ENCODE data around the gene IL31. TPM values are rescaled to one million over a fixed set of nuclear protein-coding genes. Genes with fewer than 3 reads are reported as not detected.
"Not testable (repeated sequence)": the region's sequence is repeated elsewhere in the genome, so short reads cannot be mapped to it uniquely, and the experiment has no call there.

IL31 gene
- total RNA-seq, 6 experiments from 2014 or later, result not detected

GRCh38 chr12:122184517-122184916, 10.5 kb upstream of the IL31 start:
- WGBS (ENCODE audit: insufficient coverage, low coverage, low lambda C conversion rate, missing lambda C conversion rate), result 67% methylated on average over 4 of the region's 18 CpGs
- DNase-seq (no peak), ATAC-seq (no peak)
- Histone ChIP-seq H3K27ac (no peak overlapping the region), H3K9me3 (no peaks in the 10 kb centered on the region), H3K27me3 (no peaks in the 10 kb centered on the region), H3K36me3 (no peaks in the 10 kb centered on the region), H3K4me3 (no peak overlapping the region), H3K4me1 (peaks cover 0 to 19% (median 0%) of the 10 kb centered on the region in 4 donors)
- TF ChIP-seq CTCF (IDR thresholded peaks at IDR 0.05) (no peak), POLR2A (IDR thresholded peaks at IDR 0.05) (no peak)
- intact Hi-C loops (cut with DNase I), result no loop called here

- ATAC-seq, result no peak
- no CpG with 5 or more reads among the region's 10 CpGs for WGBS (ENCODE audit: insufficient coverage, low coverage, low lambda C conversion rate, missing lambda C conversion rate)
- no peak overlapping the region for H3K27ac ChIP-seq
- H3K4me1 ChIP-seq, result peaks cover 0 to 19% (median 0%) of the 10 kb centered on the region in 4 donors
- peak overlapping the region in 1 of 3 donors; percentile 57 for H3K4me3 ChIP-seq
- intact Hi-C loops (cut with DNase I), result no loop called here
- DNase-seq, result no peak
- H3K36me3 ChIP-seq, result no peaks in the 10 kb centered on the region
- H3K27me3 ChIP-seq, result no peaks in the 10 kb centered on the region
- TF ChIP-seq POLR2A (IDR thresholded peaks at IDR 0.05), result no peak
- TF ChIP-seq CTCF (IDR thresholded peaks at IDR 0.05), result no peak
- no peaks in the 10 kb centered on the region for H3K9me3 ChIP-seq
Measured at GRCh38 chr12:122183588-122183940, 9.5 kb upstream of the IL31 start.

GRCh38 chr12:122182887-122183587, 9.0 kb upstream of the IL31 start, which contains the start of gene LRRC43:
Gene LRRC43 (plus strand): TSS chr12:122183123. CDS start chr12:122183145, 22 bp downstream.
- 8% methylated on average over 2 of the region's 63 CpGs for WGBS (ENCODE audit: insufficient coverage, low coverage, low lambda C conversion rate, missing lambda C conversion rate)
- DNase-seq, result peak in 1 of 3 donors; percentile 45
- intact Hi-C loops (cut with DNase I), result no loop called here
- peak; percentile 53 to 68 (median 60) for ATAC-seq
- peaks cover 0 to 19% (median 0%) of the 10 kb centered on the region in 4 donors for H3K4me1 ChIP-seq
- peak within 1 kb of the TSS; percentile 33 to 57 (median 37) for H3K4me3 ChIP-seq
- no peaks in the 10 kb centered on the region for H3K9me3 ChIP-seq
- H3K36me3 ChIP-seq, result no peaks in the 10 kb centered on the region
- TF ChIP-seq POLR2A (IDR thresholded peaks at IDR 0.05) (no peak), CTCF (IDR thresholded peaks at IDR 0.05) (no peak)
- no peaks in the 10 kb centered on the region for H3K27me3 ChIP-seq
- no peak within 1 kb of the TSS for H3K27ac ChIP-seq

GRCh38 chr12:122176473-122176872, 2.5 kb upstream of the IL31 start:
- H3K27me3 ChIP-seq; H3K36me3 ChIP-seq; H3K4me1 ChIP-seq; H3K27ac ChIP-seq; DNase-seq; H3K9me3 ChIP-seq; intact Hi-C loops (cut with DNase I); ATAC-seq; H3K4me3 ChIP-seq: not testable (repeated sequence)
- 88% methylated on average over 3 of the region's 4 CpGs for WGBS (ENCODE audit: insufficient coverage, low coverage, low lambda C conversion rate, missing lambda C conversion rate)

GRCh38 chr12:122172262-122172939, 1.6 kb downstream of the IL31 start:
- Histone ChIP-seq H3K27me3 (no peaks in the 10 kb centered on the region), H3K4me1 (peaks cover 0 to 5% (median 0%) of the 10 kb centered on the region in 4 donors), H3K36me3 (no peaks in the 10 kb centered on the region), H3K27ac (no peak overlapping the region), H3K4me3 (no peak overlapping the region), H3K9me3 (no peaks in the 10 kb centered on the region)
- TF ChIP-seq CTCF (IDR thresholded peaks at IDR 0.05) (no peak), POLR2A (IDR thresholded peaks at IDR 0.05) (no peak)
- 62% methylated on average over 5 of the region's 17 CpGs for WGBS (ENCODE audit: insufficient coverage, low coverage, low lambda C conversion rate, missing lambda C conversion rate)
- intact Hi-C loops (cut with DNase I), result no loop called here
- ATAC-seq, result peak in 3 of 4 donors; percentile 52 to 76 (median 62)
- no peak for DNase-seq
